HG03175 (cell line): ENCODE data around the gene FGF23.
"Not testable (repeated sequence)": the region's sequence is repeated elsewhere in the genome, so short reads cannot be mapped to it uniquely, and the experiment has no call there.

Source experiments
- ATAC-seq: cut with Tn5 transposase; IDR thresholded peaks from one replicate; pipeline ENCODE4 v1.9.1; 2021; ENCODE audit warnings: mild to moderate bottlenecking, moderate library complexity; ENCODE audit not compliant: unreplicated experiment

The FGF23 gene

DNA sequence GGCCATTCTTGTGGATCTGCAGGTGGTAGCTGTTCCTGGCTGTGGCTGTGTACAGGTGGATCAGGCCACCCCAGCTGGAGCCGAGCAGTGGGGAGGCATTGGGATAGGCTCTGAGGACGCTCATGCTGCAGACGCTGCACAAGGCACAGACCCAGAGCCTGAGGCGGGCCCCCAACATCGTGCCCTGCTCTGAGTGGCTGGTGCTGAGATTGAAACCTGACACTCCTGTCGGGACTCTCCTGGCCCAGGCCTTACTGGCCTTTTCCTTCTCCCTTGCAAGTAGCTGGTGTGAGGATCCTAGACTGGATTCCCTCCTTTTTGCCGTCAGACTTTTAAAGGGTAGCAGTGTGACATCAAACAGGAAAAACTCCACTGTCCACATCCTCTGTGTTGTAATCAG lies at the start of gene FGF23:
TSS of gene FGF23 (minus strand) at position 308 of the 400 bp plus-strand sequence. CDS start at position 178, 130 bp downstream.
- ATAC-seq: no peak

- ATAC-seq: no peak
Measured at GRCh38 chr12:4424422-4424821, 44.9 kb upstream of the FGF23 start.

DNA sequence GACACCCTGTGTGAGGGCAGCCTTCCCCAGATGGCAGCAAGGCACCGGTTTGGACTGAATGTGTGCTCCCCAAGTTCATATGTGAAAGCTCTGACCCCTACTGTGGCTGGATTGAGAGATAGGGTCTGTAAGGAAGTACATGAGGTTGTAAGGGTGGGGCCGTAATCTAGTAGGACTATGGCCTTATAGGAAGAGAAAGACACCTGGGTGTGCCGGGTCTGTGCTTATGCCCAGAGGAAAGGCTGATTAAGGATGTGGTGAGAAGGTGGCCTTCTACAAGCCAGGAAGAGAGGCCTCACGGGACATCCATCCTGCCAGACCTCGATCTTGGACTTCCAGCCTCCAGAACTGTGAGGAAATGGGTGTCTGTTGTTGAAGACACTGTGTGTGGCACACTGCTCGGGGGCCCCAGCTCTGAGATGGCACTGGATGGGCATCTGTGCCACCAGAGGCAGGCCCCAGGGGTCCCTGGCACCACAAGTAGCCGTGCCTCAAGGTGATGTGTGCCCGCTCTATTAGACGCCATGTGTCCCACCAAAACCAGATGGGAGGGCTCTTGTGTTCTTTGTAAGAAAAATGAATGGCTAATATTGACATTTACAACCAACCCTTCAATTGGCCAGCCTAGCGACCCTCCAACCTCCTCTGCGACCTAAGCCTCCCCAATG lies 44.1 kb upstream of the FGF23 start:
- ATAC-seq: no peak

DNA sequence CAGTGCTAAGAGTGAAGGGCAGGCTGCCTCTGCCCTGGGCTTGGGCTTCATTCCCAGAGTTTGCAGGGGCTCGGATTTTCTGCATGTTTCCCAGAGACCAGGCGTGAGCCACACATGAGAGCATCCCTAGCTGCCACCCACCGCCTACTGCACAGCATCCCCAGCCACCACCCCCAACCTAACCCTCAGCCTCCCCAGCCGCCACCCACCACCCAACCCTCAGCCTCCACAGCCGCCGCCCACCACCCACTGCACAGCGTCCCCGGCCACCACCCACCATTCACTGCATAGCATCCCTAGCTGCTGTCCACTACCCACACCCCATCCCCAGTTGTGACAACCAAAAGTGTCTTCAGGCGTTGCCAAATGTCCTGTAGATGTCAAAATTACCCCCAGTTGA lies 43.5 kb upstream of the FGF23 start:
- ATAC-seq: no peak

DNA sequence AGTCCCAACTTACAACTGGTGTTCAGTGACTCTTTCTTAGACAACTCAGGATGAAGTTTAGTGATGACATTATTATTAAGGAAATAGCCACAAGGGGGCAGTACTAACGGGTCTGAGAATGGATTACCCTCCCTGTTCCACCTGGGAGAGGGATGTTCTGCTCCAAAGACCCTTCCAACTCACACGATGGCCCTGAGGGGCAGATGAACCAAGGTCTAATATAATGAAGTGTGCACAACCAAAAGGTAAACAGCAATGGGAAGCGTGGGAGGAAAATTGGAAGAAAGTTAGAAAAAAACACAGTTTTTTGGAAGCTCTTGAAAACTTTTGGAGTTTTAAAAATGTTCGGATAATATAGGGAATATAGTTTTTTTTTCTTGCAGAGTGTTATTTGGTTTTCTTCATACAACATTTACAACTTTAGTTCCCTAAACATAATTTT lies 42.1 kb upstream of the FGF23 start:
- no peak for ATAC-seq

- no peak for ATAC-seq
Measured at GRCh38 chr12:4420138-4420670, 40.7 kb upstream of the FGF23 start.

- no peak for ATAC-seq
Measured at GRCh38 chr12:4418913-4419312, 39.4 kb upstream of the FGF23 start.

DNA sequence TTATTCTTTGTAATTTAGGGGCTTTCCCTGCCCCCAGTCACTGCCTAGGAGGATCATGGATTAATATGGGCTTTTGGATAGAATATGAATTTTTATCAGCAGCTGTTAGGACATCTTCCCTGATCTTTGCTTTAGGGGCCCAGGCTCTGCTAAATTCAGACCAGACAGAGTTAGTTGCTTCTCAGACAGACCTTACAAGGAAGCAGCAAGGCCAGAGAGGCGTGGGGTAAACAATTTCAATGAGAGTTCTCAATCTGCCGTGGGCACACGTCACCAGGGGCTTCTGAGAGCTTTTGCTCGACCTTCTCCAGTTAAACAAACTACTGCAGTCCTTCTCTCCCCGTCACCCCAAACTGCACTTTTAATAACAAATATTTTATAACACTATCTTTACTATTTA lies 38.4 kb upstream of the FGF23 start:
- ATAC-seq: no peak

DNA sequence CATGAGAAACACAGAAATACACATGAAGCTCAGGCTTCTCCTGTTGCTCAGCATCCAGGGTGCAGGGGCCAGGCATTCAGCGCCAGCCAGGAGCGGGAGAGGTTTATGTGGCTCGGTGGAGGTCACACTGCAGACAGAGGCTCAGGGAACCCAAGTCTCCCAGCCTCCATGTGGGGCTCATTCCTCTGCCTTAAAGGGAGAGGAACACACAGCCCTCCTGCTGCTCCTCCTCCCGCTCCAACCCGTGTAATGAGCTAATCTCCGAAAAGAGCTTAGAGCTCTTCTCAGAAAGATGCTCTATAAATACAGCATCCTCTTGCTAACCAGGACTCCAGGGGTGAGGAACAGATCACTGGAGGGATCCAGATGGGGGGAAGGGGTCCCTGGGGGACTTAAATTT lies 37.9 kb upstream of the FGF23 start:
- ATAC-seq: no peak

DNA sequence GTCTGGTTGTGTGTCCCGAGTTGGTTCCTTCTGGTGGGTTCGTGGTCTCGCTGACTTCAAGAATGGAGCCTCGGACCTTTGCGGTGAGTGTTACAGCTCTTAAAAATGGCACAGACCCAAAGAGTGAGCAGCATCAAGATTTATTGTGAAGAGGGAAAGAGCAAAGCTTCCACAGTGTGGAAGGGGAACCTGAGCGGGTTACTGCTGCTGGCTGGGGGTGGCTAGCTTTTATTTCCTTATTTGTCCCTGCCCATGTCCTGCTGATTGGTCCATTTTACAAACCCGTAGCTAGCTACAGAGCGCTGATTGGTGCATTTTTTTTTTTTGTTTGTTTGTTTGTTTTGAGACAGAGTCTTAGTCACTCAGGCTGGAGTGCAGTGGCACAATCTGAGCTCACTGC lies 36.8 kb upstream of the FGF23 start:
- ATAC-seq: no peak

DNA sequence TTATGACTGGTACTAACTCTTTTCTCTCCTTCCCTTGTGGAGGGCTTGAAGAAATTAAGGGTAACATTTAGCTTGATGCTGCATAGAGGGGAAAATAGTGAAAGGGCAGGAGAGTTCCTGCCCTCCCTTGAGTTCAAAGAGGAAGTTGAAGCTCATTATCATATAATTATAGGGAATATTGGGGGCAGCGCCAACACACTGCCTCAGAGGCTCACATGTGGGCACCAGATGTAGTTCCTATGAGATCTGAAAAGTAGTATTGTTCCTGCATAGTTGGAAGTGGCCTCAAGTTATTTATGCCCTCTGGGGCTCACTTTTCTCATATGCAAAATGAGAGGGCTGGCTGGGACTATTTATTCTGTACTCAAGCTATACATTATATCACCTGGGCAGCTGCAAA lies 33.0 kb upstream of the FGF23 start:
- ATAC-seq: no peak

DNA sequence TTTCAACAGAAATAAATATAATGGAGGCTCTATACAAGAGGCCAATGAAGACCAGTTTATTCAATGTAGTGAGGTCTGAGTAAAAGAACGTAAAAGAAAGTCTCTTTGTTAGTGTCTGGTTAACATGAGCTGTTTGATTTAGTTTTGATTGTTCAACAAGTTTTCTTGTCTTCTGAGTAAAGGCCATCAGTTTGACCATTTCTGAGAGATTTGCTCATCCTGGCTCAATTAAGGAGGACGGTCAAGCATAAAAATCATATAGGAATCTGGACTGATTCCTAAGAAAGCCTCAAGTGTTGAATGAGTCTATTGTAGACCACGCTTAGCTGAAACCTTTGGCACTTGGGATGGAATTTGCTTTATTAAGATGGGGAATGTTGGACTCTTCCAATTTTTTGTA lies 32.5 kb upstream of the FGF23 start:
- no peak for ATAC-seq

- no peak for ATAC-seq
Measured at GRCh38 chr12:4407136-4407535, 27.6 kb upstream of the FGF23 start.

DNA sequence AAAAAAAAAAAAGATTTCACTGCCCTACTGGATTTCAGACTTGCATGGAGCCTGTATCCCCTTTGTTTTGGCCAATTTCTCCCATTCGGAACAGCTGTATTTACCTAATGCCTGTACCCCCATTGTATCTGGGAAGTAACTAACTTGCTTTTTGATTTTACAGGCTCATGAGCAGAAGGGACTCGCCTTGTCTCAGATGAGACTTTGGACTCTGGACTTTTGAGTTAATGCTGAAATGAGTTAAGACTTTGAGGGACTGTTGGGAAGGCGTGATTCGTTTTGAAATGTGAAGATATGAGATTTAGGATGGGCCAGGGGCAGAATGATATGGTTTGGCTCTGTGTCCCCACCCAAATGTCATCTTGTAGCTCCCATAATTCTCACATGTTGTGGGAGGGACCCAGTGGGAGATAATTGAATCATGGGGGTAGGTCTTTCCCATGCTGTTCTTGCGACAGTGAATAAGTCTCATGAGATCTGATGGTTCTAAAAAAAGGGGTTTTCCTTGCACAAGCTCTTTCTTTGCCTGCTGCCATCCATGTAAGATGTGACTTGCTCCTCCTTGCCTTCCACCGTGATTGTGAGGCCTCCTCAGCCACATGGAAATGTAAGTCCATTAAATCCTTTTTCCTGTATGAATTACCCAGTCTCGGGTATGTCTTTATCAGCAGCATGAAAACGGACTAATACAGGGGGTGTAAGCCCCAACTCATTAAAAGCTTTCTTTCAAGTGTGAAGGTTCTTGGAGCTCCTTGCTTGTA lies 25.5 kb upstream of the FGF23 start:
- ATAC-seq: not testable (repeated sequence)

DNA sequence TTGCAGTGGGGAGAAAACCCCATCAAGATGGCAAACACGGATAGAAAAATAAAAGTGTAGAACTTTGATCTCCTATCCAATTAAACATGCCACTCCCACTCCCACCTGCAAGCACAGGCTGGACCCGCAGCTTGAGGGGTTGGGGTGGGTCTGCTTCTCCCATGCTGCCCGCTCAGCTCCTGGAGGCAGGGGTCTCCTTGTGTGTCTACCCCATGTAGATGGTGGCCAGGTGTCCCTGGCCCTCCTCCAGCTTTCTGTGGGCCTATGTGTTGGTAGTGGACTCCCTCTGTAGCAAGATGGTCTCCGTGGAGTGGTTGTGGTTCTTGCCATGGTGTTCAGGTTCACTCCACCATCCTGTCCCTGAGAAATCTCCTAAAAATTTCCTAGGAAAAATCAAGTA lies 23.5 kb upstream of the FGF23 start:
- ATAC-seq: no peak

- no peak for ATAC-seq
Measured at GRCh38 chr12:4401117-4401516, 21.6 kb upstream of the FGF23 start.

DNA sequence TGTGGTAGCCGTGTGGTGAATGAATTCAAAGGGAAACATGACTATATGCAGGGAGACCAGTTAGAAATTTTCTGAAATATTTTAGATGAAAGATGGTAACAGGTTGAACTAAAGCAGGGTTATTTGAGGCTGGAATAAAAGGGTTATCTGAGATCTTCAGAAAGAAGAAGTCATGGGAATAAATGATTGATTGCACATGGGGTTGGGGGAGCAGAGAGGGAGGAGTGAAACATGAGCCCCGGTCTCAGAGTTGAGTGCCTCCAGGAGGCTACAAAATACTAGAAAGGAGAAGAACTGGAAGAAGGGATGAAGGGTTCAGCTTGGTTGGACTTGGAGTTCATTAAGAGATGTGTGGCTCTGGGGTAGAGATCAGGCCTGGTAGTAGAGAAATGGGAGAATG lies 16.3 kb upstream of the FGF23 start:
- ATAC-seq: no peak

- no peak for ATAC-seq
Measured at GRCh38 chr12:4393211-4393610, 13.7 kb upstream of the FGF23 start.

- ATAC-seq: no peak
Measured at GRCh38 chr12:4392223-4392742, 12.8 kb upstream of the FGF23 start.

DNA sequence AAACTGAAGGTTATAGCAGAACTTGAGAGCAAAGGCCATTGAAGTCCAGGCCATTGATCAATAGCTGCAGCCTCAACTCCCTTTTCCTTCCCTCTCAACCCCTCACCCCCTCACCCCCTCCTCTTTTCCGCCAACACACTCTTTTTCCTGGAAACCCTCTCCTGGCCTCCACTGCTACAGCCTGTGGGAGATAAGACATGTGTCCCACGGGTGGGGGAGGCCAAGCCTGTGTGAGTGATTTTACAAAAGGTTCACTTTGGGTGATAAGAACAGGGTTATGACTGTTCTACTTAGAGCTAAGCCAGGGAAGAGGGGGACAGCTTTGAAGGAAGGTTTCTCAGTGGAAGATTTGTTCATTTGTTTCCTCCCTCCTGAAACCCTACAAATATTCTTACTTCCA lies 9.2 kb upstream of the FGF23 start:
- ATAC-seq: no peak

GRCh38 chr12:4388032-4388431 lies 8.5 kb upstream of the FGF23 start:
- ATAC-seq: no peak

DNA sequence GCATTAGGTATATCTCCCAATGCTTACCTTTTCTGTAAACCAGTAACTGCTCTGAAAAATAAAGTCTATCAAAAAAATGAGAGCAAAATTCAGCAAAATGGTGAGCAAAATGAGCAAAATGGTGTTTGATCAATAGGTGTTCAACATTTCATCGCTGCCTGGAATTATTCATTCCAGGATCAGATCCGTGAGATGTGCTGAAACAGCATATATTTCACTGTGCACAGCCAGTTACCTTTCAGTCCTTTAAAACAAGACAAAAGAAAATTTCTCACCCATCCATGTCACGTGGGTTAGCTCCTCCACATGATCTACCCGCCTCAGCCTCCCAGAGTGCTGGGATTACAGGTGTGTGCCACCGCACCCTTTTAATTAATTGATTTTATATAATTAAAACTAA lies 8.1 kb upstream of the FGF23 start:
- ATAC-seq: no peak
